Adrenal gland (tissue), 12 donors: ENCODE data around the gene BBX. TPM values are rescaled to one million over a fixed set of nuclear protein-coding genes. Genes with fewer than 3 reads are reported as not detected.

ENCODE experiments used
- DNase-seq, 7 donors: peaks; one replicate each; pipeline ENCODE4 v3.0.0-alpha.2; 2019 to 2020
- H3K27ac ChIP-seq, 5 donors: fragments of 200-600 bp; sonication (generic) in 4 of 5; 1 replicate in 3 of 5; 2 replicates in 2 of 5; pipeline versions ENCODE4 v1.5.1 to v1.8.0; 2016 to 2020; ENCODE audit warnings: mild to moderate bottlenecking in 1 of 5
- H3K27me3 ChIP-seq: fragments of 200-600 bp; 2 replicates; pipeline ENCODE4 v1.8.0; 2021
- H3K36me3 ChIP-seq, 2 donors: fragments of 200-600 bp; replicated peaks in 1 of 2; 1 replicate in 1 of 2; 2 replicates in 1 of 2; pipeline versions ENCODE4 v1.5.1 to v1.8.0; 2018 to 2022
- H3K4me1 ChIP-seq, 2 donors: fragments of 200-600 bp; replicated peaks in 1 of 2; 1 replicate in 1 of 2; 2 replicates in 1 of 2; pipeline versions ENCODE4 v1.5.1 to v1.8.0; 2018 to 2021
- H3K4me3 ChIP-seq, 4 donors: fragments of 200-600 bp; sonication (generic) in 3 of 4; one replicate each; pipeline ENCODE4 v1.5.1; 2016 to 2018
- H3K9me3 ChIP-seq, 3 donors: fragments of 200-600 bp; sonication (generic) in 1 of 3; replicated peaks in 1 of 3; 1 replicate in 2 of 3; 2 replicates in 1 of 3; pipeline versions ENCODE4 v1.5.1 to v1.8.0; 2016 to 2021
- POLR2A ChIP-seq, 2 donors: fragments of 450-650 bp; IDR thresholded peaks; one replicate each; pipeline ENCODE4 v1.6.1; 2017; ENCODE audit warnings: antibody characterized with exemption in 2 of 2, mild to moderate bottlenecking in 2 of 2, moderate library complexity in 1 of 2
- WGBS, 4 donors: extraction: QIAGEN DNeasy Blood & Tissue Kit in 2 of 4; methylation state at CpG; one replicate each; pipeline versions ENCODE4 v1.1.5 to v1.1.7; 2013 to 2017; 5-methylcytosine and 5-hydroxymethylcytosine counted together
- intact Hi-C, 2 donors: fragments of 100-400 bp; cut with DNase I; formaldehyde crosslinking; loops; one replicate each; pipeline versions ENCODE4 v1.14.1 to v1.15.0; 2022 to 2023
- polyA plus RNA-seq, 3 donors: library from polyadenylated mRNA; stranded (reverse); fragments of 200-250 nt in 2 of 3; fragments of 350-450 nt in 1 of 3; fragmentation: Illumina TruSeq in 1 of 3; extraction: RNeasy Lipid Tissue Mini Kit (QIAGEN cat#74804) in 1 of 3; gene quantifications; one replicate each; pipeline ENCODE4 v1.2.3, GENCODE V29; 2013 to 2014
- total RNA-seq, 9 donors: library from RNA; depleted of rRNA in 4 of 9; stranded (reverse); fragments of >200 nt in 4 of 9; fragments of 120-200 nt in 1 of 9; fragmentation: NEBNext Ultra II Directional in 1 of 9; extraction: Animal tissue kit (Norgen Biotek cat#: 25700) in 1 of 9; gene quantifications; one replicate each; pipeline versions ENCODE4 v1.1.0 to v1.2.4, GENCODE V29; 2013 to 2023
- TF ChIP-seq, protein P1 (sequence below), 6 experiments: fragments of 450-650 bp in 4 of 6; fragments of 200-600 bp in 2 of 6; sonication (generic) in 1 of 6; IDR thresholded peaks; 1 replicate in 5 of 6; 2 replicates in 1 of 6; pipeline versions ENCODE4 v1.5.1 to v1.8.0; 2016 to 2021; ENCODE audit warnings: antibody characterized with exemption in 6 of 6, mild to moderate bottlenecking in 2 of 6, moderate library complexity in 1 of 6
- donor health status: healthy with polysubstance abuse.
- donor health status: Bipolar disorder and iron deficiency.
- donor health status: DM: yes; HTN: yes; CAD: no.
- donor health status: DM: no; HTN: no; CAD: no.
- donor health status: DM: no; HTN: no; CAD: no.
- donor health status: DM: yes; HTN: yes; CAD: no.

BBX gene
- total and polyA plus RNA-seq, 12 donors = 12.8 to 208 (median 116) TPM

DNA sequence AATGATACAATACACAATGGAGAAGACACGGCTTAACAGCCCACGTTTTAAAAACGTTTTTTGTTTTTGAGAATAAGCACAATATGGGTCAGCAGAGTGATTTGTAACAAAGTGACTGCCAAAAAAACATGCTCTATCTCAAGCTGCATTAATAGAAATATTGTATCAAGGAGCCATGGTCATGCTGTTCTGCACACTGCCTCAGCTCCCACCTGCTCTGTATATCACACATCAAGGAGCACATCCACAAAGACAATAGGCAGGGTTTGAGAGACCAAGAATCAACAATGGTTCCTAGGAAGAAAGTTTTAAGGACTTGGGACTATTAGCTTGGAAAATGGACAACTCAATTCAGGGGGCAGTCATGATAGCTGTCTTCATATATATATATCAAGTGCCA, 6.3 kb upstream of the BBX start:
- Histone ChIP-seq H3K27ac (no peak overlapping the region), H3K9me3 (no peaks in the 10 kb centered on the region), H3K27me3 (no peaks in the 10 kb centered on the region), H3K4me3 (no peak overlapping the region), H3K4me1 (no peaks in the 10 kb centered on the region), H3K36me3 (no peaks in the 10 kb centered on the region)
- WGBS, 4 donors = 30 to 40% (median 32%) methylated on average over 3 of the region's 3 CpGs
- no peak for DNase-seq
- intact Hi-C loops = no loop called here
- TF ChIP-seq, protein P1, sequence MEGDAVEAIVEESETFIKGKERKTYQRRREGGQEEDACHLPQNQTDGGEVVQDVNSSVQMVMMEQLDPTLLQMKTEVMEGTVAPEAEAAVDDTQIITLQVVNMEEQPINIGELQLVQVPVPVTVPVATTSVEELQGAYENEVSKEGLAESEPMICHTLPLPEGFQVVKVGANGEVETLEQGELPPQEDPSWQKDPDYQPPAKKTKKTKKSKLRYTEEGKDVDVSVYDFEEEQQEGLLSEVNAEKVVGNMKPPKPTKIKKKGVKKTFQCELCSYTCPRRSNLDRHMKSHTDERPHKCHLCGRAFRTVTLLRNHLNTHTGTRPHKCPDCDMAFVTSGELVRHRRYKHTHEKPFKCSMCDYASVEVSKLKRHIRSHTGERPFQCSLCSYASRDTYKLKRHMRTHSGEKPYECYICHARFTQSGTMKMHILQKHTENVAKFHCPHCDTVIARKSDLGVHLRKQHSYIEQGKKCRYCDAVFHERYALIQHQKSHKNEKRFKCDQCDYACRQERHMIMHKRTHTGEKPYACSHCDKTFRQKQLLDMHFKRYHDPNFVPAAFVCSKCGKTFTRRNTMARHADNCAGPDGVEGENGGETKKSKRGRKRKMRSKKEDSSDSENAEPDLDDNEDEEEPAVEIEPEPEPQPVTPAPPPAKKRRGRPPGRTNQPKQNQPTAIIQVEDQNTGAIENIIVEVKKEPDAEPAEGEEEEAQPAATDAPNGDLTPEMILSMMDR (IDR thresholded peaks at IDR 0.05) = no peak
- TF ChIP-seq POLR2A (IDR thresholded peaks at IDR 0.05) = no peak

DNA sequence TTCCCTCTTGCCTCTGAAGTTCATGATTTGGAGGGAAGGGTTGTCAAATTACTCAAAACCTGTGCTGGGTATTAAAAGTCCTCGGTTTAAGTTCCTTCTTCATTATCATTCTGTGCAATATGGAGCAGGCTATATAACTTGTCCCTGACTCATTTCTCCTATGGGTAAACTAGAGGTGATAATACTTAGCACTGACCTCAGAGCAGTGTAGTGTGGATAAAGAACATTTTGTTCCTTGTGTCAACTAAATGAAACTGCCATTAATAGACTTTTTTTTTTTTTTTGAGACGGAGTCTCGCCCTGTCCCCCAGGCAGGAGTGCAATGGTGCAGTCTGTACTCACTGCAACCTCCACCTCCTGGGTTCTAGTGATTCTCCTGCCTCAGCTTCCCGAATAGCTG, 2.2 kb upstream of the BBX start:
- H3K27ac ChIP-seq = no peak overlapping the region
- no peak for TF ChIP-seq POLR2A (IDR thresholded peaks at IDR 0.05)
- TF ChIP-seq, protein P1 (IDR thresholded peaks at IDR 0.05) = no peak
- intact Hi-C loops = loop anchor here in 1 of 2 donors (5.0 kb wide), 1 partner anchor 88 kb away; no protein-coding TSS in a partner anchor
- no peak overlapping the region for H3K4me3 ChIP-seq
- WGBS, 4 donors = 85 to 93% (median 91%) methylated on average over 4 of the region's 4 CpGs
- H3K27me3 ChIP-seq = no peaks in the 10 kb centered on the region
- no peaks in the 10 kb centered on the region for H3K9me3 ChIP-seq
- H3K36me3 ChIP-seq = no peaks in the 10 kb centered on the region
- peaks cover 5% of the 10 kb centered on the region in 2 donors for H3K4me1 ChIP-seq
- DNase-seq = no peak

DNA sequence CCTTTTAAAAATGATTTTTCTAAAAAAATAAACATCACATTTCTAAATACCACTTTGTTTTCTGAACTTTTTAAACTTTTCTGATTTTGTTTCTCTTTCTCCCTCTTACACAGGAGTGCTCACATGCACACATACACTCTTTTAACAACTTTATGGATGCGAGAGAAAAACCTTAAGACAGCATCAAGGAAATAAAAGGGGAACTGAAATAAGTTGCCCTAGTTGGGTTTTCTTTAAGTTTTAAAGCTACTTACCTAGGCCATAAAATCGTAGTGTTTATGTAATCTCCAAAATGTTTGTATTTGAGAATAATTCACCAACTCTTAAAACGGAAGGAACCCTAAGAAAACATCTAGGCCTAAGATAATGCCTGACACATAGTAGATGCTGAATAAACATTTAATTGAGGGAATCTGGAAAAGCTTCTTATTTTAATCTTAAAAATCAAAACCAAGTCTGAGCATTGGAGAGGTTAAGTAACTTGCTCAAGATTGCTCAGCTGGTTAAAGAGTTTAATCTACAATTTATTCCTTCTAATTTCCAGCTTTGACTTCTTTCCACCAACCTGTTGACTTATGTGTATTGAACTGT, 1.2 kb upstream of the BBX start:
- H3K4me3 ChIP-seq = no peak overlapping the region
- peaks cover 10 to 14% of the 10 kb centered on the region in 2 donors for H3K4me1 ChIP-seq
- no peak for DNase-seq
- H3K27ac ChIP-seq = no peak overlapping the region
- TF ChIP-seq POLR2A (IDR thresholded peaks at IDR 0.05) = no peak
- TF ChIP-seq, protein P1 (IDR thresholded peaks at IDR 0.05) = no peak
- 82 to 93% (median 87%) methylated on average over 3 of the region's 3 CpGs for WGBS, 4 donors
- no peaks in the 10 kb centered on the region for H3K27me3 ChIP-seq
- no peaks in the 10 kb centered on the region for H3K9me3 ChIP-seq
- no peaks in the 10 kb centered on the region for H3K36me3 ChIP-seq
- intact Hi-C loops = loop anchor here in 1 of 2 donors (5.0 kb wide), 1 partner anchor 89 kb away; no protein-coding TSS in a partner anchor

DNA sequence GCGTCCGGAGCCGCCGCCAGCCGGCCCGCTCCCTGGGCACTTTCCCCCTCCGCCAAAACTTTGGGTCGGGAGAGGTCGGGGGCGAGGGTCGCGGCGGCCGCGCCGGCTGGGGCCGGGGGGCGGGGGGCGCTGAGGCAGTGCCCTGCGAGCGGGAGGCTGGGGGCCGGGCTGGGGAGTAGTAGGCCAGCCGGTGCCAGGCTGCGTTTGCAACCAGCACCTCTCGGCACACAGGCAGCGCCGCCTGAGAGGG, 452 bp downstream of the BBX start:
- Histone ChIP-seq H3K4me1 (peaks cover 10 to 30% of the 10 kb centered on the region in 2 donors), H3K36me3 (no peaks in the 10 kb centered on the region), H3K9me3 (no peaks in the 10 kb centered on the region), H3K27ac (peak overlapping the region; percentile 90 to 94 (median 93)), H3K4me3 (peak overlapping the region; percentile 53 to 96 (median 92)), H3K27me3 (no peaks in the 10 kb centered on the region)
- TF ChIP-seq, protein P1 (IDR thresholded peaks at IDR 0.05) = no peak
- TF ChIP-seq POLR2A (IDR thresholded peaks at IDR 0.05) = no peak
- DNase-seq = peak in 1 of 7 donors; percentile 61
- 0 to 1% methylated on average over 26 to 27 of the region's 27 CpGs; no CpG with 5 or more reads in 2 of the 4 donors for WGBS, 4 donors
- intact Hi-C loops = loop anchor here in 1 of 2 donors (5.0 kb wide), 1 partner anchor 91 kb away; no protein-coding TSS in a partner anchor
